Stimulated activated CD8-positive, alpha-beta memory T cell treated with anti-CD3 and anti-CD28 coated beads, Interleukin-4, amount 100 ng/mL, for 24 hours (primary cell): Measurements from ENCODE around the gene PWP2.
"Not testable (repeated sequence)": the region's sequence is repeated elsewhere in the genome, so short reads cannot be mapped to it uniquely, and the experiment has no call there.

Source experiments
- DNase-seq: peaks from one replicate; pipeline ENCODE4 v3.0.0-alpha.2; 2020; ENCODE audit warnings: low read depth

The PWP2 gene

GRCh38 chr21:44107026-44107501, at the start of gene PWP2:
TSS of gene PWP2 (plus strand) at chr21:44107399. CDS start at chr21:44107417, 18 bp downstream.
- DNase-seq = not testable (repeated sequence)

DNA sequence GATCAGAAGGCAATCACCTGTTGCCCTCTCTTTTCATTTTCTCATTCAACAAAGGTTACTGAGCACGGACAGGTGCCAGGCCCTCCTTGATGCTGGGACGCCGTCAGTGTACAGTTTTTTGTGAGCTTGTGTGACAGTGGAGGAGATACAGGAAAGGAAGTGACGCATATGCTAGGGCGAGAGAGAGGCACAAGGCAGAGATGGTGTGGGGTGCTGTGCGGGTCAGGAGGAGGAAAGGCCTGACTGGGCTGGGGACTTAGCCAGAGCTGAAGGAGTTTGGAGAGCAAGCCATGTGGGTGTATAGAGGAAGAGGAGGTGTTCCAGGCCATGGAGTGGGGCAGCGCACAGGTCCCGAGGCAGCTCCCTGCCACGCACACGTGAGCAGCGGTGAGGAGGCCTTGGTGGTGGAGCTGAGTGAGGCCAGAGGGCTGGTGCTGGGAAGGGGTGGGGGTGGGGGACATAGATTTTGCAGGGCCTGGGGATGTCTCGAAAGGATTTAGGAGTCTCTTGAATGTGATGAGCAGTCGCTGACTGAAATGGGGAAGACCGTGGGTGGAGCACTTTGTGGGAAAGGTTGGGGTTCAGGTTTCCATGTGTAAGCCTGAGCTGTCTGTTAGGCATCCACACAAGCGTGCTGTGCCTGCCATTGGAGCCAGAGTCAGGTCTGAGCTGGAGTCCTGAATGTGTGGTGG, 49.1 kb upstream of the PWP2 start:
- no peak for DNase-seq

DNA sequence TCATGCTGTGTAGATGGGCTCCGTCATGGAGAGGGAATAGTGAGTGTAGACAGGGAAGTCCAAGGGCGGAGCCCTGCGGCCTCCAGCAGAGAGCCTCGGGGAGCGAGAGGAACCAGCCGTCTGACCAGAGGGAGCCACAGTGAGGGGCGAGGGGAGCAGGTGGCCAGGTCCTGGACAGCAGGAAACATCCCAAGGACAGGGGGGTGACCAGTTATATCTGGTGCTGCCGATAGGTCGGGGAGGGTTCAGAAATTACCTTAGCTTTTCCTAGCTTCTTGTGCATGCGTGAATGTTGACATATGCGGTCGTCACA, 48.6 kb upstream of the PWP2 start:
- DNase-seq = no peak

GRCh38 chr21:44058981-44059380, 48.2 kb upstream of the PWP2 start:
- no peak for DNase-seq

DNA sequence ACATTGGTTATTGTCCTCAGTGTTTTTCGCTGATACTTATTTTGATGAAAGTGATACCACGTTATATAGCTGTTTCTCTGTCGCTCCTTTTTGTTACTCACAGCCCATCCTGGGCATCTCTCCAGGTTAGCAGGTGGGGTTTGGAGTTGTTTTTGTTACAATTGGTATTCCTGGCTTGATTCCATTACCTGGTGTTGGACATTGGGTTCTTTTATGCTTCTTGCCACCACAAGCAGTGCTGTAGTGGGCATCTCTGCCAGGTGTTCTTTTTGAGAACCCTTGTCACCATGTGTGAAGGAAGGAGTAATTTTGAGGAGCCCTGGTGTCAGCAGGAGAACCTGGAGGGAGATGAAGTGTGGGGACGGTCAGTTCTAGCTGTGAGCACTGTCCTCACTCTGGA, 47.5 kb upstream of the PWP2 start:
- no peak for DNase-seq

DNA sequence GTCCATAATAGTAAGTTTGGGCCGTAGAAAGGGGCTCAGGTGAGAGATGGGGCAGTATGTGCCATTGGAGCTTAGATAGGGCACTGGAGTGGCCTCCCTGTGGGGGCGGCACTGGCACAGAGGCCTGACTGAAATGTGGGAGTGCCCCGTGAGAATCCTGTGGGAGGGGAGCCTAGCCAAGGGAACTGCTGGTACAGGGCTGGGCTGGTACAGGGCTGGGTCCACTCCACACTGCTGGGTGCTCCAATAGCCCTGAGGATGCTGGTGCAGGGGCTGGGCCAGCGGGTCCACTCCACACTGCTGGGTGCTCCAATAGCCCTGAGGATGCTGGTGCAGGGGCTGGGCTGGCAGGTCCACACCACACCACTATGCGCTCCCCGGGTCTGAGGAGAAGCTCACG, 44.8 kb upstream of the PWP2 start:
- no peak for DNase-seq

DNA sequence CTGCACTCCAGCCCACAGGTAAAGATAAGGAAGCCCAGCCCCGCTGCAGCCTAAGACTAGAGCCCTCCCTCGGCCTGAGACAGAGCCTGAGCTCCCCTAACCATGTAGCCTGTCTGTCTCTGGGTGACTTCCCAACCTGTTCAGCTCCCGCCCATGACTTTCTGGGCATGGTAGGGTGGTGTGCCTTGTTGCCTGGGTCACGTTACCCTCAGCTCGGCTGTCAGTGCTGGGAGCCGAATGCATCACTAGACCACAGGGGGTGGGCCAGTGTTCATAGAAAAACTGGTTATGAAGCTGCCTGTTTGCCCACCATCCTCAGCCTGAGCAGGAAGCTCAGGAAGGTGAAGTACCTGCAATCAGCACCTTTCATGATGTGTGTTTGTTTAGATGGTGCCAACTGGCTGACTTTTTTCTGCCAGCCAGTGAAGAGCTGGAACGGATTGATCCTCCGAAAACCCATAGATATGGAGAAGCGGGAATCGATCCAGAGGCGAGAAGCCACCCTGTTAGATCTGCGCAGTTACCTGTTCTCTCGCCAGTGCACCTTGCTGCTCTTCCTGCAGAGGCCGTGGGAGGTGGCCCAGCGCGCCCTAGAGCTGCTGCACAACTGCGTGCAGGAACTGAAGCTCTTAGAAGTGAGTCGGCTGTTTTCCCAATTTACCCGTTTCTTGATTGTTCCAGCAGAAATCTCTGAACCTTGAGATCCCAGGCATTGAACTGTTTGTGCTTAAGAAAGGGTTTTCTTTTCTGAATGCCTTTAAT, 43.9 kb upstream of the PWP2 start:
- DNase-seq = no peak

DNA sequence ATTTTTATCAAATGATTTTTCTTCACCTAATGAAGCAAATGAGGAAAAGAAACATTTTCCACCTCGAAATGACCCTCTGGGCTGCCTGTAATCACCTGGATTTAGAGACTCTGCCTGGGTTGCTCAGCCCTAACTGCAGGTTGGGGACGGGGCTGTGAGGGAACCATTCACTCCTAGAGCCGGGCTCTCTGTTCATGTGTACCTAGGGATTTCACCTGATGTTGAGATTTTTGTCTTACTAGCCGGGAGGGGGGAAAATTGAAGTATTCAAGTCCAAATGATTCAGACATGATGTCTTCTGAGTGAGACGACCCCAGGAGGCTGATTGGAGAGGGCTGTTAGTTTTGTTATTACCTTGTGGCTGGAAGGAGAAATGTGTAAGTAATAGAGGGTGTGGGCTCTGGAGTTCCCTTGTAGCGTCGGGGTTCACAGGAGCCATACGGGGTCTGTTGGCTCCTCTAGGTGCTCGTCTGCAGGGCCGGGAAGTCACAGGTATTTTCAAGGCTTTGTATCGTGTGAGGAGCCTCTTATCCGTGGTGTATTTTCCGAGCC, 42.3 kb upstream of the PWP2 start:
- DNase-seq = no peak

DNA sequence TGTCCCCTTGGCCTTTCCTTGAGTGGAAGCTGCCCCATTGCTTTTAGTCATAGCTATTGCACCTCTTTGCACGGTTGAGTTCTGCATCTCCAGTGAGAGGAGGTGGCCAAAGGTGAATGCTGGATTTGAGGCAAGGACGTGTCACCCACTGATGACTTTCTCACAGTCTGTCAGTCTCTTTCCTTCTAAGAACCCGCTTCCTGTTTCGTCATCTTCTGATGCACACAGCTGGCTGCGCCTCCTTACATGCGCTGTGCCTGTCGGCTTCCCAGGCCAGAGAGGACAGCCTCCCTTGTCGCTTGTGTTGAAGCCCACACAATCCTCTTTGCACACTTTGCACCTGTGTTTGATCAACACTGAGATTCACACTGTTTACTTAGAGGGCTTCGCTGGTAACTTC, 41.8 kb upstream of the PWP2 start:
- DNase-seq = peak; percentile 58

DNA sequence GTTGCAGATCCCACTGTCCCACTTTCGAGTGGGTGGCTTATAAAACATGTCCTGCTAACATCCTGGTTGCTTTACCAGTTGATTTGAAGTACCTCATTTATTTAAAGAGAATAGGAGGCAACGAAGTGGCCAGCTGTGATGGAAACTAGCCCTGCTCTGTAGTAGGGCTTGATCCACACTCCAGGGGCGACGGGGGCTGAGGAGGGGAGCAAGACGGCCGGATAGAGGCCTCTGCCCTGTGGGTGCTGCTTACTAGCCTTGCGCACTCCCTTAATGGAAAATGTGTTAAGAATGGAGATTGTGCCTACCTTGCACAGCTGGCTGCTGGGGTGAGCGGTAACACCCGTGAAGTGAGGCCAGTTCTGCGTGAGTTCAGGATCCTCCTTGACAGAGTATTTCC, 41.1 kb upstream of the PWP2 start:
- DNase-seq = no peak

DNA sequence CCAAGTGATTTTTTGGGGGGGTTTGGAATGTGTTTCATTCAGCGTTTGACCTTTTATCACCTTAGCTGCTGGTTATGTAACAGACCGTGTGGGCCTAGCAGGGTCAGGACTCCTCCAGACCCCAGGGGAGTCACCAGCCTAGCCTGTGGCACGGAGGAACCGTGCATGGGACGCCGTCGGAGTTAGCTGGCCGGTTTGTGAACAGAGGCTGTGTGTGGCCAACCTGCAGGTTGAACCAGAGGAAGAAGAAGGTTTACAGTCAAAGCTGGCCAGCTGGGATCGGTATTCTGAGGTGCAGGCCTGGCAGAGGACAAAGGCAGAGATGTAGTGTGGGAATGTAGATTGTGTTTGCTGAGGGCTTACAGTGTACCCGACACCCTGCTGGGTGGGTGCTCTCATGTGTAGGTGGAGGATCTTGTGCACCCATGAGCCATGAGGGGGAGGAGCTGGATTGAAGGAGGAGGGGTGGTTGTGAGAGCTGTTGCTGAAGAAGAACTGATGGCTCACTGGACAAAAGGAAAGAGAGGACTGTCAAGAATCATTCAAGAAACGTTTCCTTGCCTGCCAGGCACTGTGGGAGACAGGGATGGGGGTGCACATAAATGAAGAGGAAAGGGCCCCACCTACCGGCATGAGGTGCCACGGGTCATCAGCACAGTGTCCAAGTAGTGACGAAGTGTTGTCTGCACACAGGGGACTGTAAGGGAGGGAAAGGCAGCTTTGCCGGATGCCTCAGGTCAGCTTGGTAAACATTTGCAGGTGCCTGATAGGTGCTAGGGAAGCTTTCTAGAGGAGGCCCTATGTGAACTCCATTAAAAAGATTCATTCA, 40.0 kb upstream of the PWP2 start:
- no peak for DNase-seq

GRCh38 chr21:44070391-44070790, 36.8 kb upstream of the PWP2 start:
- DNase-seq = no peak

- DNase-seq = no peak
Observed at GRCh38 chr21:44071359-44072104, 35.7 kb upstream of the PWP2 start.

GRCh38 chr21:44072111-44072510, 35.1 kb upstream of the PWP2 start:
- no peak for DNase-seq

GRCh38 chr21:44074315-44074958, 32.8 kb upstream of the PWP2 start:
- DNase-seq = no peak

- DNase-seq = no peak
Observed at GRCh38 chr21:44076316-44076715, 30.9 kb upstream of the PWP2 start.

DNA sequence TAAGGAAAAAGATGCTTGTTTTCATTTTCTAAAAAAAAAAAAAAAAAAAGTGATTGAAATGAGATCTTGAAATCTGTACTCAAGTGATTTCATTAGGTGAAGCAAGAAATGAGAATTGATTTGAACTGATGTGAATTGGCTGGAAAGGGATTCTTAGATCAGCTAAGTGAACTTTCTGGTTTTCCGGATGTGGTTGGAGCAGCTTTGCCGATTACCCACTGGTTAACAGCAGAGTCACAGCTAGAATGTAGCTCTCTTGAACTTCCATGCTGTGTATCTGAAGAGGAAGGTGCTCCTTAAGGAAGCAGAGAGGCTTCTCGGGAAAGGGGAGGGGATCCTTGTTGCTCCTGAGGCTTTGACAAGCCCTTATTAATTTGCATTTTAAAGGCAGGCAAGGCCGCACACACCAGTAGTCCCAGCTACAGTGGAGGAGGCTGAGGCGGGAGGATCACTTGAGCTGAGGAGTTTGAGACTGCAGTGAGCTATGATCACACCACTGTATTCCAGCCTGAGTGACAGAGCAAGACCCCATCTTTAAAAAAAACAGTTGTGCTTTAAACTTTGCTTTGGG, 28.7 kb upstream of the PWP2 start:
- DNase-seq = no peak

GRCh38 chr21:44079446-44079845, 27.8 kb upstream of the PWP2 start:
- DNase-seq = no peak

GRCh38 chr21:44079846-44080245, 27.4 kb upstream of the PWP2 start:
- DNase-seq = no peak

GRCh38 chr21:44082648-44083440, 24.4 kb upstream of the PWP2 start:
- no peak for DNase-seq
